Measurements from ENCODE around the gene GPC6.

- TF ChIP-seq EZH2 (IDR thresholded peaks at IDR 0.05; ENCODE audit: insufficient read depth, low read length) (no peak), CTCF (IDR thresholded peaks at IDR 0.05; ENCODE audit: insufficient read depth, low read depth, low read length) (no peak)
Observed at GRCh38 chr13:93360021-93360420, 133.4 kb downstream of the GPC6 start.

Data from astrocyte (in vitro differentiated cells and primary cell).